SK-N-MC (cell line): ENCODE data around the gene GNAI3.

ENCODE experiments used
- EZH2 ChIP-seq: fragments of 200-600 bp; sonication (generic); IDR thresholded peaks from one replicate; pipeline ENCODE4 v1.6.1; 2017; ENCODE audit warnings: antibody characterized with exemption
- POLR2AphosphoS5 ChIP-seq: IDR thresholded peaks from 2 replicates; pipeline ENCODE4 v1.6.1; 2012; ENCODE audit warnings: mild to moderate bottlenecking, low read depth, low read length, borderline replicate concordance

GRCh38 chr1:109546311-109547109 lies 1.9 kb upstream of the GNAI3 start:
- TF ChIP-seq POLR2AphosphoS5, result peak; percentile 42; the same call in 1 of the 2 replicates
- TF ChIP-seq EZH2, result no peak
